ENCODE data around the gene NCKIPSD.

GRCh38 chr3:48697952-48698351, 12.2 kb upstream of the NCKIPSD start:
- no peak for TF ChIP-seq ZFP30 (CRISPR knock-in tag; IDR thresholded peaks at IDR 0.05)
- no peak for TF ChIP-seq CSRNP3 (CRISPR knock-in tag; IDR thresholded peaks at IDR 0.05)
- no peak for TF ChIP-seq ZFP3 (CRISPR knock-in tag; IDR thresholded peaks at IDR 0.05)
- no peak for TF ChIP-seq TOX (CRISPR knock-in tag; IDR thresholded peaks at IDR 0.05; ENCODE audit: borderline replicate concordance)
- TF ChIP-seq ESRRG (CRISPR knock-in tag; IDR thresholded peaks at IDR 0.05) = no peak
- TF ChIP-seq POU6F1 (CRISPR knock-in tag; IDR thresholded peaks at IDR 0.05; ENCODE audit: borderline replicate concordance, low read depth) = no peak
- no peak for TF ChIP-seq CREB5 (CRISPR knock-in tag; IDR thresholded peaks at IDR 0.05; ENCODE audit: low read depth)
- TF ChIP-seq RARB (CRISPR knock-in tag; IDR thresholded peaks at IDR 0.05) = no peak
- no peak for TF ChIP-seq ISL1 (CRISPR knock-in tag; IDR thresholded peaks at IDR 0.05)
- no peak for TF ChIP-seq TSHZ2 (CRISPR knock-in tag; IDR thresholded peaks at IDR 0.05)

All from SK-N-SH treated with all-trans-retinoic acid at 6 μM for 48 hours (cell line).